Measurements from ENCODE around the gene NME3. TPM values are rescaled to one million over a fixed set of nuclear protein-coding genes. Genes with fewer than 3 reads are reported as not detected.

Gene NME3
- total and polyA plus RNA-seq, 10 of the 15 experiments (the other 5 are each of a cell fraction or from before 2014, with no cell fraction given) = 0.61 to 55.5 (median 26.5) TPM

DNA sequence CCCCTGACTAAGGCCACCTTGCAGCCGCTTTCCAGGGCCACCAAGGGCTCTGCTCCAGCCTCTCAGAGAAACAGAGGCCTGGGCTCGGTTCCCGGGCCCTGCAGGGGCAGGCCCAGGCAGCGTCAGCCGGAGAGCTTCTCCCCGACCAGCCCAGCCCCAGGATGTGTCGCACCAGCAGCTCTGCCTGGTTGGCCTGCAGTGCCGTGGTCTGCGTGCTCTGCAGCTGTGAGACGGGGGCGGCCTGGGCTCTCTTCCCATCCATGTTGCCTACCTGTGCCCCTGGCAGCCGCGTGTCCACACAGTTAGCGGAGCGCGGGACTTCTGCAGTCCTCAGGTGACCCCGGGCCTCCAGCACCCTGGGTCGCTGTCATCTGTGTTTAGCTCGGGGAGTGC is 17.4 kb upstream of the NME3 start:
- SMC1A ChIA-PET (ENCODE audit: uncharacterized antibody, unreplicated experiment) = no interaction called here
- BruUV-seq (replicated peaks) = no TSS peak
- TF ChIP-seq, protein P1, sequence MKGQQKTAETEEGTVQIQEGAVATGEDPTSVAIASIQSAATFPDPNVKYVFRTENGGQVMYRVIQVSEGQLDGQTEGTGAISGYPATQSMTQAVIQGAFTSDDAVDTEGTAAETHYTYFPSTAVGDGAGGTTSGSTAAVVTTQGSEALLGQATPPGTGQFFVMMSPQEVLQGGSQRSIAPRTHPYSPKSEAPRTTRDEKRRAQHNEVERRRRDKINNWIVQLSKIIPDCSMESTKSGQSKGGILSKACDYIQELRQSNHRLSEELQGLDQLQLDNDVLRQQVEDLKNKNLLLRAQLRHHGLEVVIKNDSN (IDR thresholded peaks at IDR 0.05; ENCODE audit: borderline replicate concordance, extremely low read length, insufficient read depth, low read depth, low read length) = no peak
- no peak for TF ChIP-seq HDAC2 (IDR thresholded peaks at IDR 0.05)
- TF ChIP-seq IRF4 (IDR thresholded peaks at IDR 0.05; ENCODE audit: low read depth, low read length) = no peak
- TF ChIP-seq MTA3 (IDR thresholded peaks at IDR 0.05; ENCODE audit: borderline replicate concordance, low read length) = no peak
- TF ChIP-seq NR2F1 (conservative IDR thresholded peaks at IDR 0.05) = no peak
- no peak for TF ChIP-seq WRNIP1 (IDR thresholded peaks at IDR 0.05; ENCODE audit: borderline replicate concordance, low read depth, low read length)
- TF ChIP-seq CUX1 (IDR thresholded peaks at IDR 0.05; ENCODE audit: insufficient replicate concordance, low read depth, low read length) = no peak
- TF ChIP-seq SREBF2 (IDR thresholded peaks at IDR 0.05; ENCODE audit: low read length) = no peak
- no peak for TF ChIP-seq SMAD5 (IDR thresholded peaks at IDR 0.05; ENCODE audit: low read depth)
- TF ChIP-seq NR2C1 (IDR thresholded peaks at IDR 0.05) = no peak
- TF ChIP-seq, protein P2, sequence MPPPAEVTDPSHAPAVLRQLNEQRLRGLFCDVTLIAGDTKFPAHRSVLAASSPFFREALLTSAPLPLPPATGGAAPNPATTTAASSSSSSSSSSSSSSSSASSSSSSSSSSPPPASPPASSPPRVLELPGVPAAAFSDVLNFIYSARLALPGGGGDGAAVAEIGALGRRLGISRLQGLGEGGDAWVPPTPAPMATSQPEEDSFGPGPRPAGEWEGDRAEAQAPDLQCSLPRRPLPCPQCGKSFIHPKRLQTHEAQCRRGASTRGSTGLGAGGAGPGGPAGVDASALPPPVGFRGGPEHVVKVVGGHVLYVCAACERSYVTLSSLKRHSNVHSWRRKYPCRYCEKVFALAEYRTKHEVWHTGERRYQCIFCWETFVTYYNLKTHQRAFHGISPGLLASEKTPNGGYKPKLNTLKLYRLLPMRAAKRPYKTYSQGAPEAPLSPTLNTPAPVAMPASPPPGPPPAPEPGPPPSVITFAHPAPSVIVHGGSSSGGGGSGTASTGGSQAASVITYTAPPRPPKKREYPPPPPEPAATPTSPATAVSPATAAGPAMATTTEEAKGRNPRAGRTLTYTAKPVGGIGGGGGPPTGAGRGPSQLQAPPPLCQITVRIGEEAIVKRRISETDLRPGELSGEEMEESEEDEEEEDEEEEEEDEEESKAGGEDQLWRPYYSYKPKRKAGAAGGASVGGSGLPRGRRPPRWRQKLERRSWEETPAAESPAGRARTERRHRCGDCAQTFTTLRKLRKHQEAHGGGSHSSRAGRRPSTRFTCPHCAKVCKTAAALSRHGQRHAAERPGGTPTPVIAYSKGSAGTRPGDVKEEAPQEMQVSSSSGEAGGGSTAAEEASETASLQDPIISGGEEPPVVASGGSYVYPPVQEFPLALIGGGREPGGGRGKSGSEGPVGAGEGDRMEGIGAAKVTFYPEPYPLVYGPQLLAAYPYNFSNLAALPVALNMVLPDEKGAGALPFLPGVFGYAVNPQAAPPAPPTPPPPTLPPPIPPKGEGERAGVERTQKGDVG (CRISPR knock-in tag; IDR thresholded peaks at IDR 0.05) = no peak
- TF ChIP-seq TCF7 (IDR thresholded peaks at IDR 0.05; ENCODE audit: borderline replicate concordance) = no peak
- TF ChIP-seq TCF3 (IDR thresholded peaks at IDR 0.05; ENCODE audit: borderline replicate concordance, insufficient read depth, low read depth, low read length) = no peak
- no peak for DNase-seq (ENCODE audit: low read depth, low spot score)
- no peak overlapping the region for H2AFZ ChIP-seq (ENCODE audit: control insufficient read depth, low read depth, low read length)
- in situ Hi-C loops (cut with MboI) = no loop called here
- intact Hi-C loops (cut with micrococcal nuclease; ENCODE audit: unreplicated experiment) = no loop called here
- no peaks in the 10 kb centered on the region for H3K4me1 ChIP-seq (ENCODE audit: control insufficient read depth, insufficient read depth, low read length)
- H3K27ac ChIP-seq (ENCODE audit: control insufficient read depth, insufficient read depth) = no peak overlapping the region
- peaks cover 5 to 12% of the 10 kb centered on the region in 2 experiments; a peak in 3 of 4 replicates for H3K36me3 ChIP-seq (ENCODE audit: control insufficient read depth in 2 of 2, insufficient read depth in 2 of 2, low read length in 1 of 2)
- no peaks in the 10 kb centered on the region for H4K20me1 ChIP-seq (ENCODE audit: control insufficient read depth, insufficient read depth)
- H3K79me2 ChIP-seq (ENCODE audit: control insufficient read depth, insufficient read depth, low read length) = peaks cover 11% of the 10 kb centered on the region
- WGBS (ENCODE audit: insufficient coverage, insufficient replicate concordance, low lambda C conversion rate, missing lambda C conversion rate) = 86% methylated on average over 19 of the region's 19 CpGs
- ATAC-seq = no peak
- H3K9ac ChIP-seq (ENCODE audit: control insufficient read depth, insufficient read depth, low read length) = no peak overlapping the region
- CTCF ChIA-PET = no interaction called here
- POLR2A ChIA-PET = no interaction called here
- no peak overlapping the region for H3K4me2 ChIP-seq (ENCODE audit: control insufficient read depth, insufficient read depth)
- RAD21 ChIA-PET (ENCODE audit: unreplicated experiment) = no interaction called here
- H3K9me3 ChIP-seq (replicated peaks; ENCODE audit: control insufficient read depth, insufficient read depth, low read length) = no peaks in the 10 kb centered on the region
- FAIRE-seq = no peak
- H3K27me3 ChIP-seq (replicated peaks in 1 of 2; ENCODE audit: control insufficient read depth in 2 of 2, insufficient read depth in 2 of 2, low read length in 1 of 2) = no peaks in the 10 kb centered on the region
- no peak overlapping the region for H3K4me3 ChIP-seq

Data from GM12878 (cell line).